GM23338 (cell line): ENCODE measurements around the gene C11orf91.

ENCODE experiments used
- CREB1 ChIP-seq: fragments of 250-450 bp; sonication (Bioruptor Pico); IDR thresholded peaks from 2 replicates; pipeline ENCODE4 v1.5.0; 2020; ENCODE audit warnings: low read depth, mild to moderate bottlenecking, moderate library complexity
- EZH2 ChIP-seq: fragments of 200-600 bp; sonication (generic); IDR thresholded peaks from one replicate; pipeline ENCODE4 v1.8.0; 2017; ENCODE audit warnings: antibody characterized with exemption, mild to moderate bottlenecking, low read depth; ENCODE audit not compliant: unreplicated experiment
- EZH2phosphoT487 ChIP-seq: fragments of 200-600 bp; sonication (generic); IDR thresholded peaks from one replicate; pipeline ENCODE4 v1.8.1; 2018; ENCODE audit warnings: antibody characterized with exemption; ENCODE audit not compliant: unreplicated experiment
- JUNB ChIP-seq: IDR thresholded peaks from one replicate; pipeline ENCODE4 v1.6.1; 2016; ENCODE audit warnings: antibody characterized with exemption; ENCODE audit not compliant: unreplicated experiment
- NANOG ChIP-seq: IDR thresholded peaks from 2 replicates; pipeline ENCODE4 v1.6.1; 2016; ENCODE audit warnings: antibody characterized with exemption, borderline replicate concordance
- POLR2AphosphoS5 ChIP-seq: IDR thresholded peaks from 2 replicates; pipeline ENCODE4 v1.6.1; 2016; ENCODE audit warnings: antibody characterized with exemption, low read depth
- STAT1 ChIP-seq: IDR thresholded peaks from one replicate; pipeline ENCODE4 v1.6.1; 2016; ENCODE audit warnings: antibody characterized with exemption; ENCODE audit not compliant: unreplicated experiment
- ZNF114 ChIP-seq: fragments of 250-450 bp; sonication (Bioruptor Pico); IDR thresholded peaks from 2 replicates; pipeline ENCODE4 v1.5.0; 2020; ENCODE audit warnings: mild to moderate bottlenecking, moderate library complexity
- ZNF331 ChIP-seq: fragments of 250-450 bp; sonication (Bioruptor Pico); IDR thresholded peaks from 2 replicates; pipeline ENCODE4 v1.5.0; 2020; ENCODE audit warnings: low read depth, mild to moderate bottlenecking, moderate library complexity
- TF ChIP-seq, protein P1 (sequence below), 2 experiments: fragments of 200-600 bp in 1 of 2; sonication (generic) in 1 of 2; conservative IDR thresholded peaks; 2 replicates each; pipeline versions ENCODE4 v1.5.1 to v1.6.1; 2016 to 2017; ENCODE audit warnings: antibody characterized with exemption in 2 of 2, low read depth in 2 of 2, mild to moderate bottlenecking in 2 of 2, moderate library complexity in 1 of 2
- TF ChIP-seq, protein P2 (sequence below): IDR thresholded peaks from one replicate; pipeline ENCODE4 v1.6.1; 2018; ENCODE audit warnings: antibody characterized with exemption; ENCODE audit not compliant: unreplicated experiment
- TF ChIP-seq, protein P3 (sequence below): IDR thresholded peaks from 2 replicates; pipeline ENCODE4 v1.6.1; 2016; ENCODE audit warnings: antibody characterized with exemption
- TF ChIP-seq, protein P4 (sequence below): fragments of 250-450 bp; sonication (Bioruptor Pico); IDR thresholded peaks from 2 replicates; pipeline ENCODE4 v1.5.0; 2020; ENCODE audit warnings: mild to moderate bottlenecking, moderate library complexity

DNA sequence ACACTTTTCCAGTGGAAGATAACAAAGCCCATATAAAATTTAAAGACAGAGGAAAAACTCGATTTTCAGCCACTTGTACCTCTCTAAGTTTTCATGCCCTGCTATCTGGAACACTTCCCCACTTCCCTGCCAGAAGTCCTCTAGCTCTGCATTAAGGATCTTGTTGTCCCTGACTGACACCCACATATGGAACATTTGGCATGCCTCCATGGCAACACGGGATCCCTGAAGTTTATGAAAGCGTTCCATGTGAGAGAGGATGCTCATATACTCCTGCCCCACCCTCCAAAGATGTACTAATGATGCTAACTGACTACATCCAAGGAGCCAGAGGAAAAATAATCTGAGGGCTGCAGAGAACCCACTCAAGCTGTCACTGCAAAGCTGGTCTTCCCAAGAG is 8.8 kb upstream of the C11orf91 start:
- TF ChIP-seq, protein P1, sequence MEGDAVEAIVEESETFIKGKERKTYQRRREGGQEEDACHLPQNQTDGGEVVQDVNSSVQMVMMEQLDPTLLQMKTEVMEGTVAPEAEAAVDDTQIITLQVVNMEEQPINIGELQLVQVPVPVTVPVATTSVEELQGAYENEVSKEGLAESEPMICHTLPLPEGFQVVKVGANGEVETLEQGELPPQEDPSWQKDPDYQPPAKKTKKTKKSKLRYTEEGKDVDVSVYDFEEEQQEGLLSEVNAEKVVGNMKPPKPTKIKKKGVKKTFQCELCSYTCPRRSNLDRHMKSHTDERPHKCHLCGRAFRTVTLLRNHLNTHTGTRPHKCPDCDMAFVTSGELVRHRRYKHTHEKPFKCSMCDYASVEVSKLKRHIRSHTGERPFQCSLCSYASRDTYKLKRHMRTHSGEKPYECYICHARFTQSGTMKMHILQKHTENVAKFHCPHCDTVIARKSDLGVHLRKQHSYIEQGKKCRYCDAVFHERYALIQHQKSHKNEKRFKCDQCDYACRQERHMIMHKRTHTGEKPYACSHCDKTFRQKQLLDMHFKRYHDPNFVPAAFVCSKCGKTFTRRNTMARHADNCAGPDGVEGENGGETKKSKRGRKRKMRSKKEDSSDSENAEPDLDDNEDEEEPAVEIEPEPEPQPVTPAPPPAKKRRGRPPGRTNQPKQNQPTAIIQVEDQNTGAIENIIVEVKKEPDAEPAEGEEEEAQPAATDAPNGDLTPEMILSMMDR (conservative IDR thresholded peaks at IDR 0.05; ENCODE audit: low read depth in 2 of 2) = no peak
- no peak for TF ChIP-seq EZH2
- TF ChIP-seq CREB1 = no peak
- no peak for TF ChIP-seq POLR2AphosphoS5
- TF ChIP-seq ZNF114 = no peak
- TF ChIP-seq EZH2phosphoT487 = no peak
- TF ChIP-seq, protein P2, sequence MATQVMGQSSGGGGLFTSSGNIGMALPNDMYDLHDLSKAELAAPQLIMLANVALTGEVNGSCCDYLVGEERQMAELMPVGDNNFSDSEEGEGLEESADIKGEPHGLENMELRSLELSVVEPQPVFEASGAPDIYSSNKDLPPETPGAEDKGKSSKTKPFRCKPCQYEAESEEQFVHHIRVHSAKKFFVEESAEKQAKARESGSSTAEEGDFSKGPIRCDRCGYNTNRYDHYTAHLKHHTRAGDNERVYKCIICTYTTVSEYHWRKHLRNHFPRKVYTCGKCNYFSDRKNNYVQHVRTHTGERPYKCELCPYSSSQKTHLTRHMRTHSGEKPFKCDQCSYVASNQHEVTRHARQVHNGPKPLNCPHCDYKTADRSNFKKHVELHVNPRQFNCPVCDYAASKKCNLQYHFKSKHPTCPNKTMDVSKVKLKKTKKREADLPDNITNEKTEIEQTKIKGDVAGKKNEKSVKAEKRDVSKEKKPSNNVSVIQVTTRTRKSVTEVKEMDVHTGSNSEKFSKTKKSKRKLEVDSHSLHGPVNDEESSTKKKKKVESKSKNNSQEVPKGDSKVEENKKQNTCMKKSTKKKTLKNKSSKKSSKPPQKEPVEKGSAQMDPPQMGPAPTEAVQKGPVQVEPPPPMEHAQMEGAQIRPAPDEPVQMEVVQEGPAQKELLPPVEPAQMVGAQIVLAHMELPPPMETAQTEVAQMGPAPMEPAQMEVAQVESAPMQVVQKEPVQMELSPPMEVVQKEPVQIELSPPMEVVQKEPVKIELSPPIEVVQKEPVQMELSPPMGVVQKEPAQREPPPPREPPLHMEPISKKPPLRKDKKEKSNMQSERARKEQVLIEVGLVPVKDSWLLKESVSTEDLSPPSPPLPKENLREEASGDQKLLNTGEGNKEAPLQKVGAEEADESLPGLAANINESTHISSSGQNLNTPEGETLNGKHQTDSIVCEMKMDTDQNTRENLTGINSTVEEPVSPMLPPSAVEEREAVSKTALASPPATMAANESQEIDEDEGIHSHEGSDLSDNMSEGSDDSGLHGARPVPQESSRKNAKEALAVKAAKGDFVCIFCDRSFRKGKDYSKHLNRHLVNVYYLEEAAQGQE = no peak
- TF ChIP-seq JUNB = no peak
- TF ChIP-seq, protein P3, sequence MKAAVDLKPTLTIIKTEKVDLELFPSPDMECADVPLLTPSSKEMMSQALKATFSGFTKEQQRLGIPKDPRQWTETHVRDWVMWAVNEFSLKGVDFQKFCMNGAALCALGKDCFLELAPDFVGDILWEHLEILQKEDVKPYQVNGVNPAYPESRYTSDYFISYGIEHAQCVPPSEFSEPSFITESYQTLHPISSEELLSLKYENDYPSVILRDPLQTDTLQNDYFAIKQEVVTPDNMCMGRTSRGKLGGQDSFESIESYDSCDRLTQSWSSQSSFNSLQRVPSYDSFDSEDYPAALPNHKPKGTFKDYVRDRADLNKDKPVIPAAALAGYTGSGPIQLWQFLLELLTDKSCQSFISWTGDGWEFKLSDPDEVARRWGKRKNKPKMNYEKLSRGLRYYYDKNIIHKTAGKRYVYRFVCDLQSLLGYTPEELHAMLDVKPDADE = no peak
- TF ChIP-seq, protein P4, sequence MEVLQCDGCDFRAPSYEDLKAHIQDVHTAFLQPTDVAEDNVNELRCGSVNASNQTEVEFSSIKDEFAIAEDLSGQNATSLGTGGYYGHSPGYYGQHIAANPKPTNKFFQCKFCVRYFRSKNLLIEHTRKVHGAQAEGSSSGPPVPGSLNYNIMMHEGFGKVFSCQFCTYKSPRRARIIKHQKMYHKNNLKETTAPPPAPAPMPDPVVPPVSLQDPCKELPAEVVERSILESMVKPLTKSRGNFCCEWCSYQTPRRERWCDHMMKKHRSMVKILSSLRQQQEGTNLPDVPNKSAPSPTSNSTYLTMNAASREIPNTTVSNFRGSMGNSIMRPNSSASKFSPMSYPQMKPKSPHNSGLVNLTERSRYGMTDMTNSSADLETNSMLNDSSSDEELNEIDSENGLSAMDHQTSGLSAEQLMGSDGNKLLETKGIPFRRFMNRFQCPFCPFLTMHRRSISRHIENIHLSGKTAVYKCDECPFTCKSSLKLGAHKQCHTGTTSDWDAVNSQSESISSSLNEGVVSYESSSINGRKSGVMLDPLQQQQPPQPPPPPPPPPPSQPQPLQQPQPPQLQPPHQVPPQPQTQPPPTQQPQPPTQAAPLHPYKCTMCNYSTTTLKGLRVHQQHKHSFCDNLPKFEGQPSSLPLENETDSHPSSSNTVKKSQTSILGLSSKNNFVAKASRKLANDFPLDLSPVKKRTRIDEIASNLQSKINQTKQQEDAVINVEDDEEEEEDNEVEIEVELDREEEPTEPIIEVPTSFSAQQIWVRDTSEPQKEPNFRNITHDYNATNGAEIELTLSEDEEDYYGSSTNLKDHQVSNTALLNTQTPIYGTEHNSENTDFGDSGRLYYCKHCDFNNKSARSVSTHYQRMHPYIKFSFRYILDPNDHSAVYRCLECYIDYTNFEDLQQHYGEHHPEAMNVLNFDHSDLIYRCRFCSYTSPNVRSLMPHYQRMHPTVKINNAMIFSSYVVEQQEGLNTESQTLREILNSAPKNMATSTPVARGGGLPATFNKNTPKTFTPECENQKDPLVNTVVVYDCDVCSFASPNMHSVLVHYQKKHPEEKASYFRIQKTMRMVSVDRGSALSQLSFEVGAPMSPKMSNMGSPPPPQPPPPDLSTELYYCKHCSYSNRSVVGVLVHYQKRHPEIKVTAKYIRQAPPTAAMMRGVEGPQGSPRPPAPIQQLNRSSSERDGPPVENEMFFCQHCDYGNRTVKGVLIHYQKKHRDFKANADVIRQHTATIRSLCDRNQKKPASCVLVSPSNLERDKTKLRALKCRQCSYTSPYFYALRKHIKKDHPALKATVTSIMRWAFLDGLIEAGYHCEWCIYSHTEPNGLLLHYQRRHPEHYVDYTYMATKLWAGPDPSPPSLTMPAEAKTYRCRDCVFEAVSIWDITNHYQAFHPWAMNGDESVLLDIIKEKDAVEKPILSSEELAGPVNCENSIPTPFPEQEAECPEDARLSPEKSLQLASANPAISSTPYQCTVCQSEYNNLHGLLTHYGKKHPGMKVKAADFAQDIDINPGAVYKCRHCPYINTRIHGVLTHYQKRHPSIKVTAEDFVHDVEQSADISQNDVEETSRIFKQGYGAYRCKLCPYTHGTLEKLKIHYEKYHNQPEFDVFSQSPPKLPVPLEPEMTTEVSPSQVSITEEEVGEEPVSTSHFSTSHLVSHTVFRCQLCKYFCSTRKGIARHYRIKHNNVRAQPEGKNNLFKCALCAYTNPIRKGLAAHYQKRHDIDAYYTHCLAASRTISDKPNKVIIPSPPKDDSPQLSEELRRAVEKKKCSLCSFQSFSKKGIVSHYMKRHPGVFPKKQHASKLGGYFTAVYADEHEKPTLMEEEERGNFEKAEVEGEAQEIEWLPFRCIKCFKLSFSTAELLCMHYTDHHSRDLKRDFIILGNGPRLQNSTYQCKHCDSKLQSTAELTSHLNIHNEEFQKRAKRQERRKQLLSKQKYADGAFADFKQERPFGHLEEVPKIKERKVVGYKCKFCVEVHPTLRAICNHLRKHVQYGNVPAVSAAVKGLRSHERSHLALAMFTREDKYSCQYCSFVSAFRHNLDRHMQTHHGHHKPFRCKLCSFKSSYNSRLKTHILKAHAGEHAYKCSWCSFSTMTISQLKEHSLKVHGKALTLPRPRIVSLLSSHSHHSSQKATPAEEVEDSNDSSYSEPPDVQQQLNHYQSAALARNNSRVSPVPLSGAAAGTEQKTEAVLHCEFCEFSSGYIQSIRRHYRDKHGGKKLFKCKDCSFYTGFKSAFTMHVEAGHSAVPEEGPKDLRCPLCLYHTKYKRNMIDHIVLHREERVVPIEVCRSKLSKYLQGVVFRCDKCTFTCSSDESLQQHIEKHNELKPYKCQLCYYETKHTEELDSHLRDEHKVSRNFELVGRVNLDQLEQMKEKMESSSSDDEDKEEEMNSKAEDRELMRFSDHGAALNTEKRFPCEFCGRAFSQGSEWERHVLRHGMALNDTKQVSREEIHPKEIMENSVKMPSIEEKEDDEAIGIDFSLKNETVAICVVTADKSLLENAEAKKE (CRISPR knock-in tag) = no peak
- no peak for TF ChIP-seq STAT1
- TF ChIP-seq ZNF331 (CRISPR knock-in tag) = no peak
- TF ChIP-seq NANOG = no peak
